Trophoblast cell (in vitro differentiated cells and primary cell): ENCODE measurements around the gene DLG2.

ENCODE experiments used
- DNase-seq, 2 donors: peaks; one replicate each; pipeline ENCODE4 v3.0.0-alpha.2; 2016
- H2AFZ ChIP-seq: 2 replicates; pipeline ENCODE4 v1.6.1; 2013; ENCODE audit warnings: low read length, moderate library complexity, mild to moderate bottlenecking; ENCODE audit not compliant: insufficient read depth, poor library complexity
- H2AK5ac ChIP-seq: 2 replicates; pipeline ENCODE4 v1.6.1; 2013; ENCODE audit warnings: mild to moderate bottlenecking, low read length
- H2BK120ac ChIP-seq: 2 replicates; pipeline ENCODE4 v1.6.1; 2013; ENCODE audit warnings: low read length, mild to moderate bottlenecking, moderate library complexity; ENCODE audit not compliant: insufficient read depth, poor library complexity
- H2BK12ac ChIP-seq: 2 replicates; pipeline ENCODE4 v1.6.1; 2013; ENCODE audit warnings: mild to moderate bottlenecking, low read length, moderate library complexity
- H2BK5ac ChIP-seq: 2 replicates; pipeline ENCODE4 v1.6.1; 2013; ENCODE audit warnings: low read length, low read depth, moderate library complexity, mild to moderate bottlenecking; ENCODE audit not compliant: poor library complexity
- H3K14ac ChIP-seq: 2 replicates; pipeline ENCODE4 v1.6.1; 2013; ENCODE audit warnings: mild to moderate bottlenecking, low read length
- H3K18ac ChIP-seq: 2 replicates; pipeline ENCODE4 v1.6.1; 2013; ENCODE audit warnings: mild to moderate bottlenecking, low read length
- H3K23ac ChIP-seq: 2 replicates; pipeline ENCODE4 v1.6.1; 2013; ENCODE audit warnings: low read length
- H3K27ac ChIP-seq: 2 replicates; pipeline ENCODE4 v1.5.1; 2013; ENCODE audit warnings: low read depth, mild to moderate bottlenecking, inconsistent platforms, low read length, moderate library complexity
- H3K27me3 ChIP-seq: 2 replicates; pipeline ENCODE4 v1.6.1; 2013; ENCODE audit warnings: inconsistent platforms, mild to moderate bottlenecking, low read length, moderate library complexity; ENCODE audit not compliant: insufficient read depth
- H3K36me3 ChIP-seq, 2 experiments: 1 replicate in 1 of 2; 2 replicates in 1 of 2; pipeline ENCODE4 v1.6.1; 2013; ENCODE audit warnings: low read length in 2 of 2, mild to moderate bottlenecking in 2 of 2, moderate library complexity in 1 of 2; ENCODE audit not compliant: insufficient read depth in 2 of 2, control insufficient read depth in 1 of 2
- H3K4ac ChIP-seq: 2 replicates; pipeline ENCODE4 v1.6.1; 2013; ENCODE audit warnings: low read depth, mild to moderate bottlenecking, low read length, moderate library complexity
- H3K4me1 ChIP-seq, 2 experiments: 1 replicate in 1 of 2; 2 replicates in 1 of 2; pipeline ENCODE4 v1.6.1; 2013; ENCODE audit warnings: low read length in 2 of 2, mild to moderate bottlenecking in 2 of 2, moderate library complexity in 1 of 2; ENCODE audit not compliant: insufficient read depth in 2 of 2, control insufficient read depth in 1 of 2
- H3K4me2 ChIP-seq: 2 replicates; pipeline ENCODE4 v1.6.1; 2013; ENCODE audit warnings: inconsistent platforms, mild to moderate bottlenecking, low read length, moderate library complexity
- H3K4me3 ChIP-seq: 2 replicates; pipeline ENCODE4 v1.5.1; 2013; ENCODE audit warnings: mild to moderate bottlenecking, low read depth, low read length, inconsistent platforms
- H3K79me1 ChIP-seq: one replicate; pipeline ENCODE4 v1.6.1; 2013; ENCODE audit warnings: low read length
- H3K79me2 ChIP-seq: 2 replicates; pipeline ENCODE4 v1.6.1; 2013; ENCODE audit warnings: low read length, mild to moderate bottlenecking; ENCODE audit not compliant: control insufficient read depth, insufficient read depth, poor library complexity
- H3K9ac ChIP-seq: 2 replicates; pipeline ENCODE4 v1.6.1; 2013; ENCODE audit warnings: mild to moderate bottlenecking, low read length
- H3K9me3 ChIP-seq: 2 replicates; pipeline ENCODE4 v1.6.1; 2013; ENCODE audit warnings: low read depth, mild to moderate bottlenecking, control low read depth, inconsistent platforms, low read length; ENCODE audit not compliant: insufficient read depth
- H4K12ac ChIP-seq: 2 replicates; pipeline ENCODE4 v1.6.1; 2013; ENCODE audit warnings: low read depth, mild to moderate bottlenecking, low read length, moderate library complexity
- H4K8ac ChIP-seq: 2 replicates; pipeline ENCODE4 v1.6.1; 2013; ENCODE audit warnings: low read depth, mild to moderate bottlenecking, low read length, moderate library complexity
- H4K91ac ChIP-seq: one replicate; pipeline ENCODE4 v1.6.1; 2013; ENCODE audit warnings: low read depth, mild to moderate bottlenecking, low read length, moderate library complexity
- WGBS: extraction: QIAGEN DNeasy Blood & Tissue Kit; methylation state at CpG from one replicate; pipeline ENCODE4 v1.1.7; 2013; ENCODE audit warnings: missing lambda C conversion rate; ENCODE audit not compliant: insufficient read length, insufficient coverage; ENCODE audit errors: extremely low coverage; 5-methylcytosine and 5-hydroxymethylcytosine counted together

DLG2 gene

GRCh38 chr11:83728281-83728680 lies 1898.9 kb downstream of the DLG2 start:
- Histone ChIP-seq H3K4me2 (no peak overlapping the region), H3K4me1 (peaks cover 0 to 6% of the 10 kb centered on the region in 2 experiments), H2AFZ (no peak overlapping the region), H4K91ac (no peak overlapping the region), H3K18ac (no peak overlapping the region), H3K14ac (no peak overlapping the region), H3K36me3 (no peaks in the 10 kb centered on the region), H2AK5ac (no peak overlapping the region), H4K12ac (no peak overlapping the region), H3K27ac (no peak overlapping the region), H2BK5ac (no peak overlapping the region), H3K27me3 (no peaks in the 10 kb centered on the region), H3K79me1 (peaks cover 2% of the 10 kb centered on the region), H3K23ac (no peak overlapping the region), H3K9me3 (no peaks in the 10 kb centered on the region), H3K4ac (no peak overlapping the region), H2BK12ac (no peak overlapping the region), H4K8ac (no peak overlapping the region), H2BK120ac (no peak overlapping the region), H3K79me2 (no peaks in the 10 kb centered on the region), H3K4me3 (no peak overlapping the region), H3K9ac (no peak overlapping the region)
- DNase-seq, result no peak
- WGBS, result no CpG with 5 or more reads among the region's 2 CpGs

GRCh38 chr11:83727251-83727650 lies 1899.9 kb downstream of the DLG2 start:
- H3K18ac ChIP-seq, result no peak overlapping the region
- no peak overlapping the region for H4K8ac ChIP-seq
- peaks cover 0 to 6% of the 10 kb centered on the region in 2 experiments for H3K4me1 ChIP-seq
- DNase-seq, result no peak
- H3K4me2 ChIP-seq, result no peak overlapping the region
- H3K14ac ChIP-seq, result no peak overlapping the region
- no peak overlapping the region for H2BK5ac ChIP-seq
- no peaks in the 10 kb centered on the region for H3K27me3 ChIP-seq
- H3K9ac ChIP-seq, result no peak overlapping the region
- H3K79me2 ChIP-seq, result no peaks in the 10 kb centered on the region
- H3K4me3 ChIP-seq, result no peak overlapping the region
- H2BK12ac ChIP-seq, result no peak overlapping the region
- peaks cover 2% of the 10 kb centered on the region for H3K79me1 ChIP-seq
- H3K4ac ChIP-seq, result no peak overlapping the region
- no CpG with 5 or more reads among the region's 1 CpG for WGBS
- H2AK5ac ChIP-seq, result no peak overlapping the region
- H3K9me3 ChIP-seq, result no peaks in the 10 kb centered on the region
- no peak overlapping the region for H4K91ac ChIP-seq
- no peaks in the 10 kb centered on the region for H3K36me3 ChIP-seq
- H4K12ac ChIP-seq, result no peak overlapping the region
- no peak overlapping the region for H2AFZ ChIP-seq
- no peak overlapping the region for H2BK120ac ChIP-seq
- H3K27ac ChIP-seq, result no peak overlapping the region
- no peak overlapping the region for H3K23ac ChIP-seq

- Histone ChIP-seq H4K91ac (no peak overlapping the region), H3K79me2 (no peaks in the 10 kb centered on the region), H3K27ac (no peak overlapping the region), H2BK120ac (no peak overlapping the region), H3K27me3 (no peaks in the 10 kb centered on the region), H3K79me1 (peaks cover 2% of the 10 kb centered on the region), H2BK12ac (no peak overlapping the region), H2BK5ac (no peak overlapping the region), H3K4ac (no peak overlapping the region), H4K8ac (no peak overlapping the region), H3K14ac (no peak overlapping the region), H3K9me3 (no peaks in the 10 kb centered on the region), H3K18ac (no peak overlapping the region), H3K9ac (no peak overlapping the region), H3K4me3 (no peak overlapping the region), H3K36me3 (no peaks in the 10 kb centered on the region), H2AFZ (no peak overlapping the region), H2AK5ac (no peak overlapping the region), H3K23ac (no peak overlapping the region), H3K4me1 (peaks cover 0 to 6% of the 10 kb centered on the region in 2 experiments), H4K12ac (no peak overlapping the region), H3K4me2 (no peak overlapping the region)
- WGBS, result no CpG with 5 or more reads among the region's 2 CpGs
- DNase-seq, result no peak
These were observed 1900.8 kb downstream of the DLG2 start for GRCh38 chr11:83726316-83726715.

GRCh38 chr11:83725728-83726127 lies 1901.4 kb downstream of the DLG2 start:
- no CpG with 5 or more reads among the region's 4 CpGs for WGBS
- peak overlapping the region; percentile 72 for H3K27ac ChIP-seq

More at GRCh38 chr11:83725728-83726127, 1901.4 kb downstream of the DLG2 start:
- Histone ChIP-seq H3K4ac (no peak overlapping the region), H3K4me2 (peak overlapping the region; percentile 40), H2BK120ac (no peak overlapping the region), H4K91ac (no peak overlapping the region), H3K23ac (no peak overlapping the region), H3K79me1 (peaks cover 2% of the 10 kb centered on the region), H2AFZ (no peak overlapping the region), H2AK5ac (no peak overlapping the region), H3K9ac (no peak overlapping the region), H3K14ac (no peak overlapping the region), H4K8ac (no peak overlapping the region), H2BK5ac (no peak overlapping the region), H3K27me3 (no peaks in the 10 kb centered on the region), H3K18ac (no peak overlapping the region), H3K79me2 (no peaks in the 10 kb centered on the region), H4K12ac (no peak overlapping the region), H3K4me3 (no peak overlapping the region), H2BK12ac (no peak overlapping the region), H3K9me3 (no peaks in the 10 kb centered on the region), H3K36me3 (no peaks in the 10 kb centered on the region), H3K4me1 (peaks cover 0 to 6% of the 10 kb centered on the region in 2 experiments)
- DNase-seq, result no peak
